CD4-positive, alpha-beta T cell (primary cell): ENCODE data around the gene MAS1. TPM values are rescaled to one million over a fixed set of nuclear protein-coding genes. Genes with fewer than 3 reads are reported as not detected.

Experiments used
- ATAC-seq: fragments of 200-7000 bp; cut with Tn5 transposase; one replicate; pipeline ENCODE4 v1.10.0; 2022; ENCODE audit warnings: mild to moderate bottlenecking; ENCODE audit not compliant: poor library complexity
- CTCF ChIA-PET: fragments of 350-600 bp; sonication (Branson Sonifier 250); formaldehyde crosslinking; loops from one replicate; lab custom pipeline; 2021; ENCODE audit warnings: antibody characterized with exemption, inconsistent platforms; lab: Charles Lee
- POLR2A ChIA-PET: fragments of 350-600 bp; sonication (Branson Sonifier 250); formaldehyde crosslinking; loops from one replicate; lab custom pipeline; 2021; ENCODE audit warnings: antibody characterized with exemption, inconsistent platforms; lab: Charles Lee
- DNase-seq, 14 experiments: peaks; one replicate each; pipeline ENCODE4 v3.0.0-alpha.2; 2013 to 2020; ENCODE audit warnings: mixed read lengths in 2 of 14
- H3K27ac ChIP-seq, 2 donors: one replicate each; pipeline versions ENCODE4 v1.5.1 to v1.7.0; 2013; ENCODE audit warnings: low read length in 2 of 2, low read depth in 1 of 2, mild to moderate bottlenecking in 1 of 2
- H3K27me3 ChIP-seq, 2 experiments: 1 replicate in 1 of 2; 2 replicates in 1 of 2; pipeline versions ENCODE4 v1.6.1 to v1.7.0; 2013; ENCODE audit warnings: low read length in 2 of 2, control low read depth in 1 of 2, mild to moderate bottlenecking in 1 of 2, moderate library complexity in 1 of 2; ENCODE audit not compliant: insufficient read depth in 2 of 2, control insufficient read depth in 1 of 2
- H3K36me3 ChIP-seq: one replicate; pipeline ENCODE4 v1.6.1; 2013; ENCODE audit warnings: low read length, control low read depth; ENCODE audit not compliant: insufficient read depth
- H3K4me1 ChIP-seq: one replicate; pipeline ENCODE4 v1.6.1; 2013; ENCODE audit warnings: low read length, control low read depth; ENCODE audit not compliant: insufficient read depth
- H3K4me3 ChIP-seq: one replicate; pipeline ENCODE4 v1.5.1; 2013; ENCODE audit warnings: mild to moderate bottlenecking, low read length, moderate library complexity
- H3K9me3 ChIP-seq, 2 experiments: 1 replicate in 1 of 2; 2 replicates in 1 of 2; pipeline versions ENCODE4 v1.6.1 to v1.7.0; 2013; ENCODE audit warnings: low read length in 2 of 2, mild to moderate bottlenecking in 2 of 2, control low read depth in 1 of 2, moderate library complexity in 1 of 2; ENCODE audit not compliant: control insufficient read depth in 1 of 2, insufficient read depth in 1 of 2
- H3K27ac Mint-ChIP-seq: one replicate; pipeline ENCODE4 v1.8.0; 2020; ENCODE audit warnings: mixed read lengths
- H3K27me3 Mint-ChIP-seq: one replicate; pipeline ENCODE4 v1.8.0; 2021; ENCODE audit warnings: mixed read lengths
- H3K36me3 Mint-ChIP-seq: one replicate; pipeline ENCODE4 v1.8.0; 2021; ENCODE audit warnings: low read depth, mixed read lengths
- H3K4me1 Mint-ChIP-seq: one replicate; pipeline ENCODE4 v1.8.0; 2021; ENCODE audit warnings: low read depth, mixed read lengths
- H3K4me3 Mint-ChIP-seq: one replicate; pipeline ENCODE4 v1.8.0; 2020; ENCODE audit warnings: mild to moderate bottlenecking, mixed read lengths
- H3K9me3 Mint-ChIP-seq: one replicate; pipeline ENCODE4 v1.8.0; 2020; ENCODE audit warnings: mixed read lengths
- CTCF ChIP-seq: fragments of 200-600 bp; IDR thresholded peaks from one replicate; pipeline ENCODE4 v1.8.0; 2022; ENCODE audit warnings: antibody characterized with exemption, mild to moderate bottlenecking
- intact Hi-C, 2 experiments: fragments of 100-400 bp; cut with DNase I in 1 of 2; cut with micrococcal nuclease in 1 of 2; formaldehyde crosslinking; loops; one replicate each; pipeline versions ENCODE4 v1.15.1 to v1.9.0; 2023 to 2025; cut with DNase I, micrococcal nuclease
- total RNA-seq, 174 experiments: library from RNA in 2 of 174; stranded (reverse) in 2 of 174; gene quantifications; one replicate each; pipeline ENCODE4 v1.2.3 and lab custom pipeline; 2021 to 2026

The MAS1 gene
- total RNA-seq, 2 experiments from 2014 or later, result not detected

GRCh38 chr6:159893064-159893463 lies 2.3 kb downstream of the MAS1 start:
- Mint-ChIP-seq H3K4me3 (no peak overlapping the region), H3K36me3 (no peaks in the 10 kb centered on the region), H3K27me3 (peaks cover 48% of the 10 kb centered on the region), H3K4me1 (no peaks in the 10 kb centered on the region), H3K27ac (no peak overlapping the region), H3K9me3 (no peaks in the 10 kb centered on the region)
- H3K4me3 ChIP-seq, result no peak overlapping the region
- no peaks in the 10 kb centered on the region for H3K36me3 ChIP-seq
- no peak for DNase-seq
- no peaks in the 10 kb centered on the region for H3K4me1 ChIP-seq
- TF ChIP-seq CTCF, result no peak
- no peak overlapping the region for H3K27ac ChIP-seq
- ChIA-PET POLR2A (no interaction called here), CTCF (no interaction called here)
- H3K27me3 ChIP-seq, result peaks cover 11 to 41% of the 10 kb centered on the region in 2 experiments
- H3K9me3 ChIP-seq, result no peaks in the 10 kb centered on the region
- no peak for ATAC-seq
- intact Hi-C loops, result no loop called here

- H3K4me1 ChIP-seq, result no peaks in the 10 kb centered on the region
- DNase-seq (no peak), ATAC-seq (no peak)
- H3K27ac ChIP-seq, result no peak overlapping the region
- H3K9me3 Mint-ChIP-seq, result no peaks in the 10 kb centered on the region
- H3K36me3 ChIP-seq, result no peaks in the 10 kb centered on the region
- H3K27me3 ChIP-seq, result peaks cover 11 to 26% of the 10 kb centered on the region in 2 experiments
- no peak overlapping the region for H3K4me3 Mint-ChIP-seq
- H3K27me3 Mint-ChIP-seq, result peaks cover 36% of the 10 kb centered on the region
- no peaks in the 10 kb centered on the region for H3K36me3 Mint-ChIP-seq
- no peak for TF ChIP-seq CTCF
- ChIA-PET POLR2A (no interaction called here), CTCF (no interaction called here)
- no peak overlapping the region for H3K27ac Mint-ChIP-seq
- H3K4me3 ChIP-seq, result no peak overlapping the region
- no peaks in the 10 kb centered on the region for H3K9me3 ChIP-seq
- intact Hi-C loops, result no loop called here
- no peaks in the 10 kb centered on the region for H3K4me1 Mint-ChIP-seq
Observed at GRCh38 chr6:159894991-159895390, 4.2 kb downstream of the MAS1 start.

GRCh38 chr6:159897603-159898002 lies 6.8 kb downstream of the MAS1 start:
- no peaks in the 10 kb centered on the region for H3K36me3 ChIP-seq
- H3K27me3 Mint-ChIP-seq, result peaks cover 11% of the 10 kb centered on the region
- DNase-seq (no peak), ATAC-seq (no peak)
- H3K4me3 ChIP-seq, result no peak overlapping the region
- H3K36me3 Mint-ChIP-seq, result no peaks in the 10 kb centered on the region
- no peak overlapping the region for H3K27ac ChIP-seq
- intact Hi-C loops, result no loop called here
- CTCF ChIA-PET, result no interaction called here
- no peaks in the 10 kb centered on the region for H3K4me1 ChIP-seq
- no peaks in the 10 kb centered on the region for H3K4me1 Mint-ChIP-seq
- H3K4me3 Mint-ChIP-seq, result no peak overlapping the region
- H3K27ac Mint-ChIP-seq, result no peak overlapping the region
- POLR2A ChIA-PET, result no interaction called here
- no peaks in the 10 kb centered on the region for H3K9me3 Mint-ChIP-seq
- TF ChIP-seq CTCF, result no peak
- no peaks in the 10 kb centered on the region for H3K9me3 ChIP-seq
- H3K27me3 ChIP-seq, result peaks cover 3 to 4% of the 10 kb centered on the region in 2 experiments
